Mesendoderm (in vitro differentiated cells): ENCODE measurements around the gene PELI1.
A peak's percentile ranks its signal among the peaks of the same experiment; 100 is the strongest.

ENCODE experiments used
- DNase-seq: peaks from one replicate; pipeline ENCODE4 v3.0.0; 2013
- H2AK5ac ChIP-seq: 2 replicates; pipeline ENCODE4 v1.6.1; 2013; ENCODE audit warnings: low read length, inconsistent platforms
- H2BK120ac ChIP-seq: 2 replicates; pipeline ENCODE4 v1.6.1; 2013; ENCODE audit warnings: low read depth, mild to moderate bottlenecking, low read length, moderate library complexity, mixed read lengths
- H2BK15ac ChIP-seq: replicated peaks from 2 replicates; pipeline ENCODE4 v1.6.1; 2013; ENCODE audit warnings: low read depth, mild to moderate bottlenecking, moderate library complexity
- H2BK5ac ChIP-seq: 2 replicates; pipeline ENCODE4 v1.6.1; 2013; ENCODE audit warnings: low read length, inconsistent platforms
- H3K18ac ChIP-seq: 2 replicates; pipeline ENCODE4 v1.6.1; 2013; ENCODE audit warnings: mild to moderate bottlenecking, low read length, mixed read lengths
- H3K23ac ChIP-seq: one replicate; pipeline ENCODE4 v1.6.1; 2013; ENCODE audit warnings: low read length
- H3K27ac ChIP-seq: 2 replicates; pipeline ENCODE4 v1.5.1; 2013; ENCODE audit warnings: low read depth, mild to moderate bottlenecking, inconsistent platforms, low read length, moderate library complexity
- H3K27me3 ChIP-seq: 2 replicates; pipeline ENCODE4 v1.6.1; 2013; ENCODE audit warnings: low read length, control low read depth, mild to moderate bottlenecking, inconsistent platforms; ENCODE audit not compliant: insufficient read depth, poor library complexity
- H3K36me3 ChIP-seq: 2 replicates; pipeline ENCODE4 v1.6.1; 2013; ENCODE audit warnings: low read length, inconsistent platforms; ENCODE audit not compliant: control insufficient read depth, insufficient read depth
- H3K4ac ChIP-seq: one replicate; pipeline ENCODE4 v1.6.1; 2013; ENCODE audit warnings: low read depth, mild to moderate bottlenecking, low read length, moderate library complexity
- H3K4me1 ChIP-seq: 2 replicates; pipeline ENCODE4 v1.6.1; 2013; ENCODE audit warnings: low read depth, low read length, inconsistent platforms; ENCODE audit not compliant: control insufficient read depth
- H3K4me2 ChIP-seq: 2 replicates; pipeline ENCODE4 v1.6.1; 2013; ENCODE audit warnings: low read length
- H3K4me3 ChIP-seq: 2 replicates; pipeline ENCODE4 v1.5.1; 2013; ENCODE audit warnings: mild to moderate bottlenecking, low read length
- H3K56ac ChIP-seq: one replicate; pipeline ENCODE4 v1.6.1; 2013; ENCODE audit warnings: low read length
- H3K79me1 ChIP-seq: 2 replicates; pipeline ENCODE4 v1.6.1; 2013; ENCODE audit warnings: low read length, inconsistent platforms
- H3K79me2 ChIP-seq: 2 replicates; pipeline ENCODE4 v1.6.1; 2013; ENCODE audit warnings: mild to moderate bottlenecking, low read length; ENCODE audit not compliant: control insufficient read depth, insufficient read depth
- H3K9ac ChIP-seq: 2 replicates; pipeline ENCODE4 v1.6.1; 2013; ENCODE audit warnings: low read length, inconsistent platforms
- H4K5ac ChIP-seq: one replicate; pipeline ENCODE4 v1.6.1; 2013; ENCODE audit warnings: low read length
- H4K8ac ChIP-seq: one replicate; pipeline ENCODE4 v1.6.1; 2013; ENCODE audit warnings: low read depth, mild to moderate bottlenecking, control low read depth, low read length, moderate library complexity
- WGBS: extraction: QIAGEN DNeasy Blood & Tissue Kit; methylation state at CpG from one replicate; pipeline ENCODE4 v1.1.7; 2013; ENCODE audit warnings: low lambda C conversion rate, missing lambda C conversion rate; ENCODE audit not compliant: insufficient coverage; ENCODE audit errors: extremely low coverage; 5-methylcytosine and 5-hydroxymethylcytosine counted together

Gene PELI1

DNA sequence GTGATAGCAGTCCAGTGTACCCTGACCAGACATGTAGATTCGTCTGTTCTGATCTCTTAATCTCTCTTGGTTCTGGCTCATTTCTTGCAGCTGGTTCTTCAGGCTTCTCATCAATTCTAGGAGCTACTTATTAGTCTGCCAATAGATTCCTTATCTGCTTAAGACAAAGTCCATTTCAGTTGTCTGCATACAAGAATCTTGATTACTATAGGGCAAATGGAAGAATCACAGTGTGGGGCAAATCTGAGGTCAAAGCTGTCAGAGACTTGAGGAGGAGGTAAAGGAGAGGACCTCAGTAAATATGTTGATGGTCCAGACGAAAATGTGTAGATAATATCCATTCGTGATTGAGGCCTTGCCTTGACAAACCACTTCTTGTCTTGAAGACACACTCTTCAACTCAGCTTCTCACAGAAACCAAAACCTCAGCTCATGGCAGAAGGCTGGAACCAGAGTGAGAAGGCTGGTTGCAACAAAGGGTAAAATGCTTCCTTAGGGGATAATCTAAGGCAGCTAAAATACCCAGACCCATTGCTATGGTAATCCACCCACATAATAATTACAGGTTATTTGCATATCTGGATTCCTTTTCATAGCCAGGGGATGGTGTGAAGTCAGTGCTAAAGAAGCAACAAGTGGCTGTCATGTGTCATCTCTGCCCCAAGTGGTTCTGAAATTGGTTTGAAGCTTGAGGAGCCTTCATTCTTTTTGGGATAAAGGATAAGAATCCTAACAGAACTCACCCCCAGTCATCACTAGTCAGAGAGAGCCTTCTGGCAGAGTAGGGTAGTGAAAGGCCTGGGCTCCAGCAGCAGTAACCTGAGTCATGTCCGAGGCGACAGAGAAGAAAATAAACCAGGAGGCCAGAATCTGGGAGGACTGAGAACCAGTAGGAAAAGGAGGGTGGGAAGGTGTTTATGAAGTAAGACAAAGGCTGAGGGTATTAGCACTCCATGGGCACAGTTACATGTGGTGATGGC lies 29.2 kb upstream of the PELI1 start:
- no peak overlapping the region for H3K27ac ChIP-seq

DNA sequence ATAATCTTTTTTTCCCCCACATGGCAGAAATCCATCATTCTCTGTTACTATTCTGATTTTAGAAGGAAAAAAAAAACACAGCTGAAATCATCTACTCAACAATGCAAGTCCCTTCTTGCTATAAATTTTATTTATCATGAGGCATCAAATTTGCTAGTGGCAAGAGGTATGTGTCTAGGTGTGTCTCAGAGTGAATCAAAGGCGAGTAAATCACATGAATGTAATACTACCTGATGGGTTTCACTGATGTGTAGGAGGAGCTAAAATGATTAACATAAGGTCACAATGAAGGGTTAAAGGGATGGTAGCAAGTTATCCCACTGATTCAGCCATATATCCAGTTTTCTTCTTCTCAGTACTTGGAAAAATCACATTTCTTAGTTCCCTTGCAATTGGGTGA lies 24.5 kb upstream of the PELI1 start:
- Histone ChIP-seq H2BK15ac (no peak overlapping the region), H3K27me3 (no peaks in the 10 kb centered on the region), H3K36me3 (no peaks in the 10 kb centered on the region), H3K18ac (no peak overlapping the region), H4K8ac (no peak overlapping the region), H3K4ac (no peak overlapping the region), H4K5ac (no peak overlapping the region), H3K4me2 (no peak overlapping the region), H3K4me1 (peaks cover 7% of the 10 kb centered on the region), H3K56ac (no peak overlapping the region), H3K4me3 (no peak overlapping the region), H3K79me2 (no peaks in the 10 kb centered on the region), H2BK5ac (no peak overlapping the region), H2BK120ac (no peak overlapping the region), H3K27ac (no peak overlapping the region), H3K9ac (no peak overlapping the region), H2AK5ac (no peak overlapping the region), H3K23ac (no peak overlapping the region), H3K79me1 (no peaks in the 10 kb centered on the region)
- no CpG with 5 or more reads among the region's 1 CpG for WGBS
- DNase-seq = no peak

More for the DNA sequence above, 29.2 kb upstream of the PELI1 start:
- Histone ChIP-seq H3K18ac (peak overlapping the region; percentile 80), H3K79me1 (no peaks in the 10 kb centered on the region), H3K23ac (no peak overlapping the region), H3K4ac (no peak overlapping the region), H2BK15ac (no peak overlapping the region), H2BK5ac (peak overlapping the region; percentile 61), H3K27me3 (no peaks in the 10 kb centered on the region), H3K36me3 (no peaks in the 10 kb centered on the region), H3K4me2 (no peak overlapping the region), H4K8ac (no peak overlapping the region), H3K4me3 (no peak overlapping the region), H3K9ac (no peak overlapping the region), H3K79me2 (no peaks in the 10 kb centered on the region), H3K56ac (peak overlapping the region; percentile 15), H2AK5ac (peak overlapping the region; percentile 45), H3K4me1 (peaks cover 15% of the 10 kb centered on the region), H4K5ac (no peak overlapping the region), H2BK120ac (no peak overlapping the region)
- DNase-seq = peak; percentile 88
- WGBS = no CpG with 5 or more reads among the region's 5 CpGs

DNA sequence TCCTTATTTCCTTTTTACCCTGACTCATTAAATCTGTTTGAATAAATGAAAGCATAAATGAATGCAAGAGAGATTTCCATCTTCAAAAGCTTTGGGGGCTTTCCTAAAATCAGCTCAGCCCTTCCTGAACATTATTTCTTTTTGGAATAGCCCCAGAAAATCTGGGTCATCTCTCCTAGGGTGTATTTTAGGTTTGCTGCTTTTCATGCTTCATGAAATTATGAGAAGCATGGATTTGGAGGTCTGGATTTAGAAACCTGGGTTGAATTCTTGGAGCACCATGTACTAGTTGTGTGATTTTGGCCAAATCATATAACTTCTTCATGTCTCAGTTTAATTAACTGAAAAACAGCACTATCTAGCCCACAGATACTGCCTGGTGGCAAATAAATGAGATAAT lies 24.0 kb upstream of the PELI1 start:
- no peak overlapping the region for H3K4me2 ChIP-seq
- DNase-seq = no peak
- H2BK5ac ChIP-seq = no peak overlapping the region
- no peak overlapping the region for H3K4me3 ChIP-seq
- H3K4me1 ChIP-seq = peaks cover 5% of the 10 kb centered on the region
- H3K9ac ChIP-seq = no peak overlapping the region
- no peaks in the 10 kb centered on the region for H3K27me3 ChIP-seq
- no peak overlapping the region for H3K27ac ChIP-seq
- H3K79me1 ChIP-seq = no peaks in the 10 kb centered on the region
- no peak overlapping the region for H3K23ac ChIP-seq
- H4K8ac ChIP-seq = no peak overlapping the region
- H3K79me2 ChIP-seq = no peaks in the 10 kb centered on the region
- H3K18ac ChIP-seq = no peak overlapping the region
- no peak overlapping the region for H2BK15ac ChIP-seq
- no peak overlapping the region for H3K4ac ChIP-seq
- no peaks in the 10 kb centered on the region for H3K36me3 ChIP-seq
- no peak overlapping the region for H2BK120ac ChIP-seq
- H3K56ac ChIP-seq = no peak overlapping the region
- H4K5ac ChIP-seq = no peak overlapping the region
- no peak overlapping the region for H2AK5ac ChIP-seq

DNA sequence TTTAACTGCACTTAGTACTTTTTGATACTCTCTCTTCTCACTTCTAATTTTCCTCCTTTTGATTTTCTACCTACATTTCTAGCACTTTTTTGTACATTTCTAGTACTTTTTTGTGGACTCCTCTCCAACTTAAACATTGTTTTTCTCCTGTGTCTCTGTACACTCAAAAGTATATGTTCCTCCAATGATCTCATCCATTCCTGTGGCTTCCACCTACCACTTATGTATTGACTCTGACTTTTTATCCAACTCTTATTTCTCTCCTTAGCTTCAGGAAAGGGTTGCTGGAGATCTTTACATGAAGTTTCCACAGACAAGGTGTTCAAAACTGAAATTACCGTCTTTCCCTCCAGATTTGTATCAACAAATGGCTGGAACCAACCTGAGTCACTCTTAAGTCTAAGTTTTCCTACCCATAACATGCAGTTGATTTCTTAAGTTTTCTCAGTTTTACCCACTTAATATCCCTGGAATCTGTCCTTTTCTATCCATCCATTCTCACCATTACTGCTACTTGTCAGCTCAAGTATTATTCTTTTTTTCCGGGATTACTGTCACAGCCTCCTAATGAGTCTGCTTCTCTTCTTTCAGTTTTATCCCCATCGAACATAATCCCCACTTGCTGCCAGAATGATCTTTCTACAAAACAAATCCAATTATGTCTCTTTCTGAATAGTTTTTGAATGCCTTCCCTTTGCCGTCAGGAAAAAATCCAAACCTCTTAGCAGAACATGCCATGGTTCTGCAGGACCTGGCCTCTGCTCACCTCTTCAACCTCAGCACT lies 22.6 kb upstream of the PELI1 start:
- Histone ChIP-seq H4K5ac (no peak overlapping the region), H3K23ac (no peak overlapping the region), H2BK15ac (no peak overlapping the region), H3K27me3 (no peaks in the 10 kb centered on the region), H3K4me3 (no peak overlapping the region), H3K4ac (no peak overlapping the region), H2BK5ac (no peak overlapping the region), H3K4me2 (no peak overlapping the region), H3K79me1 (no peaks in the 10 kb centered on the region), H2BK120ac (no peak overlapping the region), H2AK5ac (no peak overlapping the region), H3K4me1 (no peaks in the 10 kb centered on the region), H4K8ac (no peak overlapping the region), H3K18ac (no peak overlapping the region), H3K79me2 (no peaks in the 10 kb centered on the region), H3K36me3 (no peaks in the 10 kb centered on the region), H3K56ac (no peak overlapping the region), H3K27ac (no peak overlapping the region), H3K9ac (no peak overlapping the region)
- no CpG with 5 or more reads among the region's 4 CpGs for WGBS
- DNase-seq = no peak

DNA sequence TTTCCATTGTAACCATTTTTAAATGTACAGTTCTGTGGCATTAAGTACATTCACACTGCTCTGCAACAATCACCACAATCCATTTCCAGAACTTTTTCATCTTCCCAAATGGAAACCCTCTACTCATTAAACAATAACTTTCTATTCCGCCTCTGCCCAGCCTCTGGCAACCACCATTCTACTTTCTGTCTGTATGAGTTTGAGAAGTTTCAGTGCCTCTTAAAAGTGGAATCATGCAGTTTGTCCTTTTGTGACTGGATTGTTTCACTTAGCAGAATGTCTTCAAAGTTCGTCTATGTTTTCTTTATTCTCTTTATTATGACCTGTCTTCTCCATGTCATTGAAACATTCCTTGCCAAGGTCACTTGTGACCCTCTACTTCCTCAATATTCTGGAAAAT lies 22.0 kb upstream of the PELI1 start:
- Histone ChIP-seq H3K79me2 (no peaks in the 10 kb centered on the region), H2BK120ac (no peak overlapping the region), H3K4me3 (no peak overlapping the region), H2BK15ac (no peak overlapping the region), H3K4me1 (no peaks in the 10 kb centered on the region), H3K18ac (no peak overlapping the region), H4K8ac (no peak overlapping the region), H3K23ac (no peak overlapping the region), H2BK5ac (no peak overlapping the region), H3K4ac (no peak overlapping the region), H3K27me3 (no peaks in the 10 kb centered on the region), H3K27ac (no peak overlapping the region), H3K79me1 (no peaks in the 10 kb centered on the region), H3K36me3 (no peaks in the 10 kb centered on the region), H2AK5ac (no peak overlapping the region), H3K9ac (no peak overlapping the region), H4K5ac (no peak overlapping the region), H3K56ac (no peak overlapping the region), H3K4me2 (no peak overlapping the region)
- WGBS = no CpG with 5 or more reads among the region's 2 CpGs
- DNase-seq = no peak
